ENCODE results near the gene CCDC34. TPM values are rescaled to one million over a fixed set of nuclear protein-coding genes. Genes with fewer than 3 reads are reported as not detected.

The CCDC34 gene
- total and polyA plus RNA-seq, 2 experiments from 2014 or later, result 10.1 to 56.0 TPM

GRCh38 chr11:27291302-27291889, 71.6 kb downstream of the CCDC34 start (continued):
- no peak for TF ChIP-seq REST (IDR thresholded peaks at IDR 0.05; ENCODE audit: unreplicated experiment)

- no peak overlapping the region for H2AFZ ChIP-seq
- no peaks in the 10 kb centered on the region; the same call in 1 of the 2 replicates for H3K4me1 ChIP-seq (ENCODE audit: insufficient read depth)
- Mint-ChIP-seq H3K27me3 (ENCODE audit: insufficient read depth, low read depth, poor library complexity) (no peaks in the 10 kb centered on the region), H3K4me3 (no peak overlapping the region), H3K36me3 (ENCODE audit: low read depth) (peaks cover 30% of the 10 kb centered on the region), H3K9me3 (peaks cover 34% of the 10 kb centered on the region), H3K27ac (no peak overlapping the region), H3K4me1 (peaks cover 3% of the 10 kb centered on the region; the same call in 1 of the 3 replicates)
- no peaks in the 10 kb centered on the region for H4K20me1 ChIP-seq (replicated peaks; ENCODE audit: insufficient read depth)
- no peaks in the 10 kb centered on the region for H3K9me2 ChIP-seq (ENCODE audit: insufficient read depth)
- no peak overlapping the region for H3K27ac ChIP-seq (ENCODE audit: low read depth)
- no peaks in the 10 kb centered on the region for H3K79me2 ChIP-seq (replicated peaks; ENCODE audit: insufficient read depth)
- H3K4me2 ChIP-seq, result no peak overlapping the region
- H3K36me3 ChIP-seq (ENCODE audit: insufficient read depth), result peaks cover 31% of the 10 kb centered on the region
- no peak overlapping the region for H3K4me3 ChIP-seq
- ATAC-seq, result no peak
- no peaks in the 10 kb centered on the region for H3K27me3 ChIP-seq (ENCODE audit: insufficient read depth)
- DNase-seq (ENCODE audit: low spot score), result no peak
- H3F3A ChIP-seq (replicated peaks; ENCODE audit: low read depth), result no peaks in the 10 kb centered on the region
- TF ChIP-seq EZH2 (IDR thresholded peaks at IDR 0.05; ENCODE audit: low read depth, unreplicated experiment) (no peak), ETS1 (IDR thresholded peaks at IDR 0.05) (no peak), CREB1 (CRISPR knock-in tag; IDR thresholded peaks at IDR 0.05; ENCODE audit: low read depth) (no peak), JUNB (IDR thresholded peaks at IDR 0.05; ENCODE audit: unreplicated experiment) (no peak), EZH2phosphoT487 (IDR thresholded peaks at IDR 0.05; ENCODE audit: unreplicated experiment) (no peak), ZNF331 (CRISPR knock-in tag; IDR thresholded peaks at IDR 0.05; ENCODE audit: low read depth) (no peak), REST (IDR thresholded peaks at IDR 0.05; ENCODE audit: unreplicated experiment) (no peak), STAT1 (IDR thresholded peaks at IDR 0.05; ENCODE audit: unreplicated experiment) (no peak), ZNF114 (CRISPR knock-in tag; IDR thresholded peaks at IDR 0.05) (no peak), CTCF (conservative IDR thresholded peaks at IDR 0.05; ENCODE audit: low read depth in 2 of 2) (no peak), POLR2AphosphoS5 (IDR thresholded peaks at IDR 0.05; ENCODE audit: low read depth) (no peak)
These were observed 72.6 kb downstream of the CCDC34 start for GRCh38 chr11:27290261-27291050.

Measured in GM23338 (cell line).